ENCODE data around the gene MRPS34.

Gene MRPS34

DNA sequence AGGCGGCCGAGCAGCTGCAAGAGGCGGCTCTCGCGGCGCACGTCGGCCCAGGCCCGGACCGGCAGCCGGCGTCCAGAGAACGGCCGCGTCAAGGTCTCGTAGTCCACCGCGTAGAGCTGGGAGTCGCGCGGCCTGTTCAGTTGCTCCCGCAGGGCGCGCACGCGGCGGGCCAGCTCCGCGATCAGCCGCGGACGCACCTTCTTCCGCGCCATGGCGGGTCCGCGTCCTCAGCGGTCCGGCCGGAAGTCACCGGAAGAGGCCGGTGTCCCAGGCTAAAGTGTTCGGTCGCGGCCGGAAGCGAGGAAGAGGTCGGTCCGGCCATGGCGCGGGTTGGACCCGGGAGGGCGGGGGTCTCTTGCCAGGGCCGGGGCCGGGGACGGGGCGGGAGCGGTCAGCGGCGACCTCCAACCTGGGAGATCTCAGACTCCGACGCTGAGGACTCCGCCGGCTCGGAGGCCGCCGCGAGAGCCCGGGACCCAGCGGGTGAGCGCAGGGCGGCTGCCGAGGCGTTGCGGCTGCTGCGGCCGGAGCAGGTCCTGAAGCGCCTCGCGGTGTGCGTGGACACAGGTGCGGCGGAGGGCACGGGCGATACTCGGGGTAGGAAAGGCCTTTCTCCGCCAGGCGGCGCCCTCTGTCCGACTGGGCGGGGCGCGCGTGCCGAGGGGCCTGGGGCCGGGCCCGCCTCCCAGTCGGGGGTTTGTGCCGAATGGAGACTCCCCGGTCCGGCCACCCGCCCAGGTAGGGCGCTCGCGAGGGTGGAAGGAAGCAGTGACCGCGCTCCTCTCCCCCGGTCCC, at the start of gene MRPS34:
Gene MRPS34 (minus strand): TSS at position 227 of the 795 bp plus-strand sequence. CDS start 15 bp downstream, at position 212.
- H3K4me2 ChIP-seq: peak within 1 kb of the TSS; percentile 99
- H4K20me1 ChIP-seq (ENCODE audit: insufficient read depth): no peaks in the 10 kb centered on the region
- H3K27ac ChIP-seq: peak within 1 kb of the TSS; percentile 82
- peaks cover 41% of the 10 kb centered on the region for H3K79me2 ChIP-seq (ENCODE audit: insufficient read depth, low read depth)
- peak within 1 kb of the TSS; percentile 89 for H3K9ac ChIP-seq
- TF ChIP-seq, protein P1, sequence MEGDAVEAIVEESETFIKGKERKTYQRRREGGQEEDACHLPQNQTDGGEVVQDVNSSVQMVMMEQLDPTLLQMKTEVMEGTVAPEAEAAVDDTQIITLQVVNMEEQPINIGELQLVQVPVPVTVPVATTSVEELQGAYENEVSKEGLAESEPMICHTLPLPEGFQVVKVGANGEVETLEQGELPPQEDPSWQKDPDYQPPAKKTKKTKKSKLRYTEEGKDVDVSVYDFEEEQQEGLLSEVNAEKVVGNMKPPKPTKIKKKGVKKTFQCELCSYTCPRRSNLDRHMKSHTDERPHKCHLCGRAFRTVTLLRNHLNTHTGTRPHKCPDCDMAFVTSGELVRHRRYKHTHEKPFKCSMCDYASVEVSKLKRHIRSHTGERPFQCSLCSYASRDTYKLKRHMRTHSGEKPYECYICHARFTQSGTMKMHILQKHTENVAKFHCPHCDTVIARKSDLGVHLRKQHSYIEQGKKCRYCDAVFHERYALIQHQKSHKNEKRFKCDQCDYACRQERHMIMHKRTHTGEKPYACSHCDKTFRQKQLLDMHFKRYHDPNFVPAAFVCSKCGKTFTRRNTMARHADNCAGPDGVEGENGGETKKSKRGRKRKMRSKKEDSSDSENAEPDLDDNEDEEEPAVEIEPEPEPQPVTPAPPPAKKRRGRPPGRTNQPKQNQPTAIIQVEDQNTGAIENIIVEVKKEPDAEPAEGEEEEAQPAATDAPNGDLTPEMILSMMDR (conservative IDR thresholded peaks at IDR 0.05; ENCODE audit: low read depth, low read length): peak; percentile 77
- H3K4me1 ChIP-seq (ENCODE audit: low read depth, poor library complexity, severe bottlenecking): peaks cover 19% of the 10 kb centered on the region
- no peaks in the 10 kb centered on the region for H3K36me3 ChIP-seq (ENCODE audit: insufficient read depth)
- no peak within 1 kb of the TSS for H3K4me3 ChIP-seq (IDR thresholded peaks at IDR 0.05; ENCODE audit: insufficient read depth, low read depth, low read length)
- no peaks in the 10 kb centered on the region for H3K27me3 ChIP-seq (ENCODE audit: insufficient read depth, low read depth)
- peak within 1 kb of the TSS; percentile 67 for H2AFZ ChIP-seq (ENCODE audit: low read depth)

GRCh38 chr16:1821861-1822611, 49.1 kb upstream of the MRPS34 start:
- Histone ChIP-seq H3K27me3 (ENCODE audit: insufficient read depth, low read depth) (no peaks in the 10 kb centered on the region), H3K27ac (no peak overlapping the region), H3K4me3 (IDR thresholded peaks at IDR 0.05; ENCODE audit: insufficient read depth, low read depth, low read length) (no peak overlapping the region), H3K36me3 (ENCODE audit: insufficient read depth) (no peaks in the 10 kb centered on the region), H2AFZ (ENCODE audit: low read depth) (no peak overlapping the region), H3K9ac (no peak overlapping the region), H3K79me2 (ENCODE audit: insufficient read depth, low read depth) (0 out of 2 replicates have a peak, but pooled peaks cover 5% of the 10 kb centered on the region), H3K4me1 (ENCODE audit: low read depth, poor library complexity, severe bottlenecking) (peaks cover 8% of the 10 kb centered on the region), H3K4me2 (no peak overlapping the region), H4K20me1 (ENCODE audit: insufficient read depth) (no peaks in the 10 kb centered on the region)
- TF ChIP-seq, protein P1 (conservative IDR thresholded peaks at IDR 0.05; ENCODE audit: low read depth, low read length): no peak

DNA sequence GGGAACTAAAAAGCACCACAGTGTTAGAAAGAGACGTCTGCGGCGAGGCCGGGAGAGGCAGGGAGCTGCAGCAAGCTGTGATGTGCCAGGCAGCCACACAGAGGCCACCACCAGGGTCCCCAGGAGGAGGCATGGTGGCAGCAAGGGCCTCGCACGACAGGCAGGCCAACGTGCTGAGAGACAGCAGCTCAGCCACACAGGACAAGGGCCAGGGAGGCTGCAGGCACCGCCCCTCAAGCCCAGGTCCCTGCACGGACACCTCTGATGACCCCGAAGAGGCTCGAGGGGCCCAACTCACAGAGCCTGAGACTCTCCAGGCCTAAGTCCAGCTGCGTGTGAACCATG, 48.0 kb upstream of the MRPS34 start:
- 0 out of 2 replicates have a peak, but pooled peaks cover 5% of the 10 kb centered on the region for H3K79me2 ChIP-seq (ENCODE audit: insufficient read depth, low read depth)
- H3K4me2 ChIP-seq: no peak overlapping the region
- H3K36me3 ChIP-seq (ENCODE audit: insufficient read depth): no peaks in the 10 kb centered on the region
- TF ChIP-seq, protein P1 (conservative IDR thresholded peaks at IDR 0.05; ENCODE audit: low read depth, low read length): no peak
- H4K20me1 ChIP-seq (ENCODE audit: insufficient read depth): no peaks in the 10 kb centered on the region
- no peak overlapping the region for H3K27ac ChIP-seq
- no peak overlapping the region for H3K9ac ChIP-seq
- no peaks in the 10 kb centered on the region for H3K27me3 ChIP-seq (ENCODE audit: insufficient read depth, low read depth)
- no peak overlapping the region for H3K4me3 ChIP-seq (IDR thresholded peaks at IDR 0.05; ENCODE audit: insufficient read depth, low read depth, low read length)
- H3K4me1 ChIP-seq (ENCODE audit: low read depth, poor library complexity, severe bottlenecking): peaks cover 8% of the 10 kb centered on the region
- H2AFZ ChIP-seq (ENCODE audit: low read depth): no peak overlapping the region

- Histone ChIP-seq H2AFZ (ENCODE audit: low read depth) (no peak overlapping the region), H3K79me2 (ENCODE audit: insufficient read depth, low read depth) (0 out of 2 replicates have a peak, but pooled peaks cover 5% of the 10 kb centered on the region), H3K4me2 (no peak overlapping the region), H3K9ac (no peak overlapping the region), H3K27me3 (ENCODE audit: insufficient read depth, low read depth) (no peaks in the 10 kb centered on the region), H3K4me1 (ENCODE audit: low read depth, poor library complexity, severe bottlenecking) (peaks cover 3% of the 10 kb centered on the region), H3K27ac (no peak overlapping the region), H4K20me1 (ENCODE audit: insufficient read depth) (no peaks in the 10 kb centered on the region), H3K36me3 (ENCODE audit: insufficient read depth) (no peaks in the 10 kb centered on the region), H3K4me3 (IDR thresholded peaks at IDR 0.05; ENCODE audit: insufficient read depth, low read depth, low read length) (no peak overlapping the region)
- TF ChIP-seq, protein P1 (conservative IDR thresholded peaks at IDR 0.05; ENCODE audit: low read depth, low read length): no peak
These were observed 47.4 kb upstream of the MRPS34 start for GRCh38 chr16:1820096-1820945.
